Stomach (tissue), 9 donors: ENCODE measurements around the gene PHACTR3. TPM values are rescaled to one million over a fixed set of nuclear protein-coding genes. Genes with fewer than 3 reads are reported as not detected.

Source experiments
- DNase-seq, 2 donors: peaks; one replicate each; pipeline versions ENCODE4 v3.0.0 to v3.0.0-alpha.2; 2013 to 2019
- H3K27ac ChIP-seq, 5 donors: fragments of 200-600 bp in 4 of 5; sonication (generic) in 4 of 5; one replicate each; pipeline ENCODE4 v1.5.1; 2013 to 2019; ENCODE audit warnings: mild to moderate bottlenecking in 1 of 5, moderate library complexity in 1 of 5
- H3K27me3 ChIP-seq, 3 donors: fragments of 200-600 bp; sonication (generic); one replicate each; pipeline ENCODE4 v1.5.1; 2017 to 2019; ENCODE audit warnings: mixed run types in 1 of 3
- H3K36me3 ChIP-seq, 4 donors: fragments of 200-600 bp; sonication (generic); 1 replicate in 3 of 4; 2 replicates in 1 of 4; pipeline ENCODE4 v1.5.1; 2016 to 2019
- H3K4me1 ChIP-seq, 4 donors: fragments of 200-600 bp; sonication (generic); one replicate each; pipeline ENCODE4 v1.5.1; 2016 to 2019
- H3K4me3 ChIP-seq, 4 donors: fragments of 200-600 bp; sonication (generic) in 3 of 4; one replicate each; pipeline ENCODE4 v1.5.1; 2016 to 2019; ENCODE audit warnings: mild to moderate bottlenecking in 1 of 4
- H3K9me3 ChIP-seq, 4 donors: fragments of 200-600 bp; sonication (generic); one replicate each; pipeline ENCODE4 v1.5.1; 2016 to 2019
- CTCF ChIP-seq, 7 experiments: fragments of 450-650 bp in 4 of 7; fragments of 200-600 bp in 3 of 7; sonication (generic) in 3 of 7; IDR thresholded peaks; one replicate each; pipeline ENCODE4 v1.5.1; 2016 to 2019; ENCODE audit warnings: antibody characterized with exemption in 7 of 7, control low read depth in 2 of 7, mild to moderate bottlenecking in 1 of 7
- EP300 ChIP-seq: sonication (generic); formaldehyde crosslinking; IDR thresholded peaks from one replicate; pipeline ENCODE4 v1.6.1; 2017; ENCODE audit warnings: antibody characterized with exemption
- POLR2A ChIP-seq, 4 donors: fragments of 450-650 bp; IDR thresholded peaks; one replicate each; pipeline ENCODE4 v1.6.1; 2016; ENCODE audit warnings: antibody characterized with exemption in 4 of 4, control low read depth in 2 of 4, mild to moderate bottlenecking in 1 of 4, moderate library complexity in 1 of 4
- POLR2AphosphoS5 ChIP-seq, 3 donors: sonication (generic); formaldehyde crosslinking; IDR thresholded peaks; one replicate each; pipeline ENCODE4 v1.6.1; 2016; ENCODE audit warnings: antibody characterized with exemption in 3 of 3
- WGBS, 5 donors: extraction: QIAGEN DNeasy Blood & Tissue Kit in 3 of 5; methylation state at CpG; one replicate each; pipeline versions ENCODE4 v1.1.5 to v1.1.7; 2013 to 2018; 5-methylcytosine and 5-hydroxymethylcytosine counted together
- intact Hi-C: fragments of 100-400 bp; cut with DNase I; formaldehyde crosslinking; loops from one replicate; pipeline ENCODE4 v1.15.1; 2023; ENCODE audit warnings: low total_unique reads
- polyA plus RNA-seq, 3 donors: library from polyadenylated mRNA; stranded (reverse); fragments of 200-250 nt; gene quantifications; one replicate each; pipeline ENCODE4 v1.2.3, GENCODE V29; 2013
- total RNA-seq, 5 donors: library from RNA; depleted of rRNA; stranded (reverse); fragments of >200 nt; gene quantifications; one replicate each; pipeline versions ENCODE4 v1.1.0 to v1.2.3, GENCODE V29; 2014 to 2016
- donor health status: healthy with polysubstance abuse.
- donor health status: Bipolar disorder and iron deficiency.
- donor health status: healthy.

PHACTR3 gene
- total and polyA plus RNA-seq, 8 donors = 0.55 to 3.7 (median 3.2) TPM; not detected in 3

- Histone ChIP-seq H3K27ac (no peak overlapping the region), H3K4me1 (no peaks in the 10 kb centered on the region), H3K4me3 (no peak overlapping the region), H3K36me3 (no peaks in the 10 kb centered on the region), H3K9me3 (no peaks in the 10 kb centered on the region), H3K27me3 (peaks cover 0 to 20% (median 0%) of the 10 kb centered on the region in 3 donors)
- intact Hi-C loops = no loop called here
- 30 to 57% (median 43%) methylated on average over 5 to 6 of the region's 6 CpGs for WGBS, 5 donors
- no peak for TF ChIP-seq EP300
- DNase-seq = no peak
Measured at GRCh38 chr20:59785669-59785959, 181.3 kb downstream of the PHACTR3 start.

GRCh38 chr20:59785986-59786795, 181.9 kb downstream of the PHACTR3 start:
- H3K36me3 ChIP-seq = no peaks in the 10 kb centered on the region
- 68 to 84% (median 75%) methylated on average over 9 to 10 of the region's 10 CpGs for WGBS, 5 donors
- no peaks in the 10 kb centered on the region for H3K4me1 ChIP-seq
- H3K27ac ChIP-seq = no peak overlapping the region
- TF ChIP-seq POLR2AphosphoS5 (IDR thresholded peaks at IDR 0.05) (no peak), POLR2A (IDR thresholded peaks at IDR 0.05) (no peak), CTCF (IDR thresholded peaks at IDR 0.05) (no peak), EP300 (no peak)
- DNase-seq = peak in 1 of 2 donors; percentile 16
- no peak overlapping the region for H3K4me3 ChIP-seq
- intact Hi-C loops = no loop called here
- H3K27me3 ChIP-seq = peaks cover 0 to 20% (median 0%) of the 10 kb centered on the region in 3 donors
- H3K9me3 ChIP-seq = peaks cover 0 to 2% (median 0%) of the 10 kb centered on the region in 4 donors

GRCh38 chr20:59786801-59787537, 182.6 kb downstream of the PHACTR3 start:
- peaks cover 0 to 9% (median 1%) of the 10 kb centered on the region in 4 donors for H3K9me3 ChIP-seq
- no peak for TF ChIP-seq EP300
- TF ChIP-seq CTCF (IDR thresholded peaks at IDR 0.05) = no peak
- TF ChIP-seq POLR2A (IDR thresholded peaks at IDR 0.05) = no peak
- TF ChIP-seq POLR2AphosphoS5 (IDR thresholded peaks at IDR 0.05) = no peak
- H3K27ac ChIP-seq = no peak overlapping the region
- H3K4me3 ChIP-seq = no peak overlapping the region
- peak in 1 of 2 donors; percentile 7 for DNase-seq
- no peaks in the 10 kb centered on the region for H3K4me1 ChIP-seq
- WGBS, 5 donors = 54 to 69% (median 60%) methylated on average over 10 of the region's 10 CpGs
- H3K36me3 ChIP-seq = no peaks in the 10 kb centered on the region
- peaks cover 0 to 20% (median 0%) of the 10 kb centered on the region in 3 donors for H3K27me3 ChIP-seq
- intact Hi-C loops = no loop called here

- peaks cover 0 to 20% (median 0%) of the 10 kb centered on the region in 3 donors for H3K27me3 ChIP-seq
- peak in 1 of 2 donors; percentile 9 for DNase-seq
- H3K27ac ChIP-seq = no peak overlapping the region
- intact Hi-C loops = no loop called here
- 38 to 70% (median 52%) methylated on average over 2 of the region's 2 CpGs for WGBS, 5 donors
- H3K9me3 ChIP-seq = peaks cover 0 to 15% (median 7%) of the 10 kb centered on the region in 4 donors
- H3K4me3 ChIP-seq = no peak overlapping the region
- H3K4me1 ChIP-seq = no peaks in the 10 kb centered on the region
- H3K36me3 ChIP-seq = no peaks in the 10 kb centered on the region
- TF ChIP-seq CTCF (IDR thresholded peaks at IDR 0.05) = no peak
- no peak for TF ChIP-seq POLR2AphosphoS5 (IDR thresholded peaks at IDR 0.05)
- TF ChIP-seq POLR2A (IDR thresholded peaks at IDR 0.05) = no peak
- no peak for TF ChIP-seq EP300
Measured at GRCh38 chr20:59787538-59787890, 183.2 kb downstream of the PHACTR3 start.
